Esophagus (tissue), 2 donors: ENCODE data around the gene RSPH3. TPM values are rescaled to one million over a fixed set of nuclear protein-coding genes. Genes with fewer than 3 reads are reported as not detected.
"Not testable (repeated sequence)": the region's sequence is repeated elsewhere in the genome, so short reads cannot be mapped to it uniquely, and the experiment has no call there.

Source experiments
- H3K27ac ChIP-seq, 2 donors: one replicate each; pipeline ENCODE4 v1.5.1; 2013; ENCODE audit warnings: low read depth in 2 of 2, mild to moderate bottlenecking in 2 of 2, inconsistent platforms in 1 of 2, low read length in 1 of 2, moderate library complexity in 1 of 2
- H3K27me3 ChIP-seq, 2 donors: one replicate each; pipeline ENCODE4 v1.6.1; 2013; ENCODE audit warnings: low read length in 2 of 2, control low read depth in 1 of 2, mild to moderate bottlenecking in 1 of 2; ENCODE audit not compliant: insufficient read depth in 2 of 2, control insufficient read depth in 1 of 2
- H3K36me3 ChIP-seq, 2 donors: one replicate each; pipeline ENCODE4 v1.6.1; 2013; ENCODE audit warnings: low read length in 1 of 2; ENCODE audit not compliant: control insufficient read depth in 2 of 2, insufficient read depth in 2 of 2
- H3K4me1 ChIP-seq, 2 donors: one replicate each; pipeline ENCODE4 v1.6.1; 2013; ENCODE audit warnings: low read length in 1 of 2; ENCODE audit not compliant: control insufficient read depth in 2 of 2, insufficient read depth in 2 of 2
- H3K4me3 ChIP-seq, 2 donors: one replicate each; pipeline ENCODE4 v1.5.1; 2013; ENCODE audit warnings: low read length in 2 of 2, mild to moderate bottlenecking in 2 of 2, low read depth in 1 of 2, moderate library complexity in 1 of 2
- H3K9me3 ChIP-seq, 2 donors: one replicate each; pipeline ENCODE4 v1.6.1; 2013; ENCODE audit warnings: mild to moderate bottlenecking in 2 of 2, low read depth in 1 of 2, low read length in 1 of 2, moderate library complexity in 1 of 2; ENCODE audit not compliant: control insufficient read depth in 2 of 2, insufficient read depth in 1 of 2
- WGBS, 2 donors: extraction: QIAGEN DNeasy Blood & Tissue Kit; methylation state at CpG; one replicate each; pipeline ENCODE4 v1.1.7; 2013; 5-methylcytosine and 5-hydroxymethylcytosine counted together
- polyA plus RNA-seq, 2 donors: library from polyadenylated mRNA; stranded (reverse); fragments of 200-250 nt; gene quantifications; one replicate each; pipeline ENCODE4 v1.2.3, GENCODE V29; 2013
- donor health status: healthy with polysubstance abuse.
- donor health status: Bipolar disorder and iron deficiency.

RSPH3 gene
- polyA plus RNA-seq, 2 donors, result 6.1 to 6.3 TPM

DNA sequence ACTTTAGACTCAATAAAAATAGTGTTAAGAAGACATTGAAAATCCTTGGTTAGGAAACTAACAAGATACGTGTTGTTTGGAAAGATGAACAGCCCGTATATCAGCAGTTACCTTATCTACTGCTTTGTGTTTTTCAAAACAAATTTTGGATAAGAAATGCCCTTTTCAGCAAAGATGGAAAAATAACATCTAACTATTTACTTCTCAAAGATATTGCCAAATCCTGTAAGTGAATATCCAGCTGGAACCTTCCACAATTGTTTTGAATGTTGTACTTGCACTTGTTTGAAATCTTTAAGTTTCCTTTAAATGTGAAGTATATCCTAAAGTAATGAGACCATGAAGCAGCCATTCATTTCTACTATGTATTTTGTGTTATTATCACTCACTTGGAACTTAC, 30.2 kb upstream of the RSPH3 start:
- Histone ChIP-seq H3K27me3 (no peaks in the 10 kb centered on the region), H3K4me1 (no peaks in the 10 kb centered on the region), H3K4me3 (no peak overlapping the region), H3K9me3 (no peaks in the 10 kb centered on the region), H3K36me3 (no peaks in the 10 kb centered on the region), H3K27ac (no peak overlapping the region)
- 91 to 94% methylated on average over 2 of the region's 2 CpGs for WGBS, 2 donors

DNA sequence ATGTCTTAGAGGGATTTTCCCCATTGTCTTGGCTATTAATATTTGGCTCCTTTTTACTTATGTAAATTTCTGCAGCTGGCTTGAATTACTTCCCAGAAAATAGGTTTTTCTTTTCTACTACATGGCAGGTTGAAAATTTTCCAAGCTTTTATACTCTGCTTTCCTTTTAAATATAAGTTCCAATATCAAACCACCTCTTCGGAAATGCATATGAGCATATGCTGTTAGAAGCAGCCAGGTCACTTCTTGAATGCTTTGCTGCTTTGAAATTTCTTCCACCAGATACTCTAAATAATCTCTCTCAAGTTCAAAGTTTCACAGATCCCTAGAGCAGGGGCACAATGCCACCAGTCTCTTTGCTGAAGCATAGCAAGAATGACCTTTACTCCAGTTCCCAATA, 25.2 kb upstream of the RSPH3 start:
- H3K4me1 ChIP-seq, H3K4me3 ChIP-seq, H3K9me3 ChIP-seq, H3K27ac ChIP-seq, H3K36me3 ChIP-seq, H3K27me3 ChIP-seq: not testable (repeated sequence)
- 67 to 99% methylated on average over 1 of the region's 1 CpG for WGBS, 2 donors

DNA sequence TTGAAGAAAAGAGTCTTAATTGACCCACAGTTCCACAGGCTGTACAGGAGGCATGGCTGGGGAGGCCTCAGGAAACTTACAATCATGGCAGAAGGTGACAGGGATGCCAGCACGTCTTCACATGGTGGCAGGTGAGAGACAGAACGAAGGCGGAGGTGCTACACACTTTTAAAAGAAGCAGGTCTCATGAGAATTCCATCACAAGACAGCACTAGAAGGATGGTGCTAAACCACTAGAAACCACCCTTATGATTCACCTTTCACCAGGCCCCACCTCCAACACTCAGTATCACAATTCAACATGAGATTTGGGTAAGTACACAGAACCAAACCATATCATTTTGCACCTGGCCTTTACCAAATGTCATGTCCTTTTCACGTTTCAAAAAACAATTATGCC, 23.9 kb upstream of the RSPH3 start:
- H3K27ac ChIP-seq, result no peak overlapping the region
- no peaks in the 10 kb centered on the region for H3K27me3 ChIP-seq
- 84 to 85% methylated on average over 4 of the region's 4 CpGs for WGBS, 2 donors
- no peaks in the 10 kb centered on the region for H3K36me3 ChIP-seq
- no peak overlapping the region for H3K4me3 ChIP-seq
- peaks cover 0 to 7% of the 10 kb centered on the region in 2 donors for H3K9me3 ChIP-seq
- H3K4me1 ChIP-seq, result no peaks in the 10 kb centered on the region

DNA sequence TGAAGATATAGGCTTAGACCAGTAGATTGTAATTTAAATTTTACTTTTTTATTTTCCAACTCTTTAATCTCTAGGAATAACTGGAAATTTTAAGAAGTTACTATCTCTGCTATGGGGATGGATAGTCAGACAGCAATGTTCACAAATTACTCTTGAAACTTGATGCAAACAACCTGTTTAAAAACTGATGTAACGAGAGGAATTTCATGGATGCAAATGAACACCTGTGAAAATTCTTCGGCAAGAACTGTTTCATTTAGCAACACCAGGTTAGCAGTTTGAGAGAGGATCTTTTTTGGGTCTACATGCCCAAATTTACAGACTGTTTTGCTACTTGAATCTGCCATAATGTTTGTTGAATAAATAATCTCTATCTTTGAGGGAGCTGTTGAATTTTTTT, 20.0 kb upstream of the RSPH3 start:
- no peak overlapping the region for H3K4me3 ChIP-seq
- 94 to 96% methylated on average over 2 of the region's 2 CpGs for WGBS, 2 donors
- no peaks in the 10 kb centered on the region for H3K27me3 ChIP-seq
- H3K36me3 ChIP-seq, result no peaks in the 10 kb centered on the region
- no peaks in the 10 kb centered on the region for H3K4me1 ChIP-seq
- H3K27ac ChIP-seq, result no peak overlapping the region
- peaks cover 0 to 7% of the 10 kb centered on the region in 2 donors for H3K9me3 ChIP-seq

DNA sequence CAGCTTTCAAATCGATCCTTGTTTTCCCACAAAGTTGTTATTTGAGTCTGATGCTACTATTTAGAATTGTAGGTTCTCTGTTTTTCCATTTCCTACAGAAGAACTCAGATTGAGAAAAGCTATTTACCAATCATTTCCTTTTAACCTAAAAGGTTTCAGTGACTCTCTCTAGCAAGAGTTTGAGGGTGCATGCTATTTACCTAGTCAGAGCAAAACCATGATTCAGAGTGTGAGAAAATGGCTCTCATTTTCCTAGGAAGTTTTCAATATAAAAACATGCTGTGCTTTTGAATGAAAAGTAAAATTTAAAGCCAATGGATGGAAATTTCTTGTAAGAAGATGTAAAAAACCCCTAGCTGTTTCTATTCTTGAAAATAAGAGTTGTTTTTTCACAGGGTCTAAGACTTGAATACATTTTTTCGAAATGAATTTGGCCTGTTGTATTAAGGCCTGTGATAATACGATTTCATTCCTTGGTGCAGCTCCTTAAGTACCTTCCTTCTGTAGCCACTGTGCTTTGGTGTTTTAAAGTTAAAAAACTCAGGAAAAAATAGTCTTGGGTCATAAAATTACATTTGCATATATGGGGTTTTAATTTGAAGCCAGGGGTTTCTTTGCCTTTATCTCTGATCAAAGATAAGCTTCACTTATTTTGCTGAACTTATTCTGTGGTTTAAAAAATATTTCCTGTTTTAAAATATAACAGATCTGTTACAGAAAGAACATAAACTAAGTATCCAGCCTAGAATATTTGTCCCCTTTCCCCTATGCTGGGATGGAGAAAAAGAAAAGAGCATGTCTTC, 18.0 kb upstream of the RSPH3 start:
- Histone ChIP-seq H3K36me3 (no peaks in the 10 kb centered on the region), H3K4me1 (no peaks in the 10 kb centered on the region), H3K9me3 (no peaks in the 10 kb centered on the region), H3K27ac (no peak overlapping the region), H3K27me3 (no peaks in the 10 kb centered on the region), H3K4me3 (no peak overlapping the region)
- WGBS, 2 donors, result 77 to 79% methylated on average over 3 of the region's 3 CpGs

- Histone ChIP-seq H3K27ac (no peak overlapping the region), H3K36me3 (no peaks in the 10 kb centered on the region), H3K9me3 (no peaks in the 10 kb centered on the region), H3K4me3 (no peak overlapping the region), H3K27me3 (no peaks in the 10 kb centered on the region), H3K4me1 (peaks cover 0 to 2% of the 10 kb centered on the region in 2 donors)
Observed at GRCh38 chr6:159014406-159014805, 14.4 kb upstream of the RSPH3 start.

GRCh38 chr6:159013229-159013628, 13.2 kb upstream of the RSPH3 start:
- Histone ChIP-seq H3K4me1 (peaks cover 0 to 2% of the 10 kb centered on the region in 2 donors), H3K9me3 (no peaks in the 10 kb centered on the region), H3K36me3 (no peaks in the 10 kb centered on the region), H3K27me3 (no peaks in the 10 kb centered on the region), H3K4me3 (no peak overlapping the region), H3K27ac (no peak overlapping the region)
- 71 to 74% methylated on average over 5 of the region's 5 CpGs for WGBS, 2 donors

GRCh38 chr6:159012201-159012600, 12.2 kb upstream of the RSPH3 start:
- no peak overlapping the region for H3K27ac ChIP-seq
- no peaks in the 10 kb centered on the region for H3K27me3 ChIP-seq
- WGBS, 2 donors, result 92 to 93% methylated on average over 4 of the region's 4 CpGs
- no peaks in the 10 kb centered on the region for H3K9me3 ChIP-seq
- peaks cover 0 to 2% of the 10 kb centered on the region in 2 donors for H3K4me1 ChIP-seq
- H3K4me3 ChIP-seq, result no peak overlapping the region
- H3K36me3 ChIP-seq, result no peaks in the 10 kb centered on the region

DNA sequence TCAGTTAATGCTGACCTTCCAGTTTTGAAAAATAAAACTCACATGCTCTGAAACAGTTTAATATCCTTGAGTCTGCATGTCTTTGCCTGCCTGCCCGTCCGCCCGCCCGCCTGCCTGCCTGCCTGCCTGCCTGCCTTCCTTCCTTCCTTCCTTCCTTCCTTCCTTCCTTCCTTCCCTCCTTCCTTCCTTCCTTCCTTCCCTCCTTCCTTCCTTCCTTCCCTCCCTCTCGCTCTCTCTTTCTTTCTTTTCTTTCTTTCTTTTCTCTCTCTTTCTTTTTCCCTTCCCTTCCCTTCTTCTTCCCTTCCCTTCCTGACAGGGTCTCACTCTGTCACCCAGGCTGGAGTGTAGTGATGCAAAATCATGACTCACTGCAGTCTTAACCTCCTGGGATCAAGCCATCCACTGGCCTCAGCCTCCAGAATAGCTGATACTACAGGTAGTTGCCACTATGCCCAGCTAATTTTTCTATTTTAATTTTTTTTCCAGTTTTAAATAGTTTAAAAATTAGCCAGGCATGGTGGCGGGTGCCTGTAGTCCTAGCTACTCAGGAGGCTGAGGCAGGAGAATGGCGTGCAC, 10.1 kb upstream of the RSPH3 start:
- WGBS, 2 donors, result 54 to 55% methylated on average over 7 of the region's 7 CpGs
- not testable (repeated sequence) for H3K9me3 ChIP-seq, H3K4me1 ChIP-seq, H3K36me3 ChIP-seq, H3K27ac ChIP-seq, H3K27me3 ChIP-seq, H3K4me3 ChIP-seq
